GM18498 (cell line): ENCODE measurements around the gene RFXAP.
"Not testable (repeated sequence)": the region's sequence is repeated elsewhere in the genome, so short reads cannot be mapped to it uniquely, and the experiment has no call there.

Source experiments
- ATAC-seq: cut with Tn5 transposase; IDR thresholded peaks from one replicate; pipeline ENCODE4 v1.9.1; 2021; ENCODE audit warnings: mild to moderate bottlenecking, moderate library complexity; ENCODE audit not compliant: unreplicated experiment

Gene RFXAP, protein sequence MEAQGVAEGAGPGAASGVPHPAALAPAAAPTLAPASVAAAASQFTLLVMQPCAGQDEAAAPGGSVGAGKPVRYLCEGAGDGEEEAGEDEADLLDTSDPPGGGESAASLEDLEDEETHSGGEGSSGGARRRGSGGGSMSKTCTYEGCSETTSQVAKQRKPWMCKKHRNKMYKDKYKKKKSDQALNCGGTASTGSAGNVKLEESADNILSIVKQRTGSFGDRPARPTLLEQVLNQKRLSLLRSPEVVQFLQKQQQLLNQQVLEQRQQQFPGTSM

DNA sequence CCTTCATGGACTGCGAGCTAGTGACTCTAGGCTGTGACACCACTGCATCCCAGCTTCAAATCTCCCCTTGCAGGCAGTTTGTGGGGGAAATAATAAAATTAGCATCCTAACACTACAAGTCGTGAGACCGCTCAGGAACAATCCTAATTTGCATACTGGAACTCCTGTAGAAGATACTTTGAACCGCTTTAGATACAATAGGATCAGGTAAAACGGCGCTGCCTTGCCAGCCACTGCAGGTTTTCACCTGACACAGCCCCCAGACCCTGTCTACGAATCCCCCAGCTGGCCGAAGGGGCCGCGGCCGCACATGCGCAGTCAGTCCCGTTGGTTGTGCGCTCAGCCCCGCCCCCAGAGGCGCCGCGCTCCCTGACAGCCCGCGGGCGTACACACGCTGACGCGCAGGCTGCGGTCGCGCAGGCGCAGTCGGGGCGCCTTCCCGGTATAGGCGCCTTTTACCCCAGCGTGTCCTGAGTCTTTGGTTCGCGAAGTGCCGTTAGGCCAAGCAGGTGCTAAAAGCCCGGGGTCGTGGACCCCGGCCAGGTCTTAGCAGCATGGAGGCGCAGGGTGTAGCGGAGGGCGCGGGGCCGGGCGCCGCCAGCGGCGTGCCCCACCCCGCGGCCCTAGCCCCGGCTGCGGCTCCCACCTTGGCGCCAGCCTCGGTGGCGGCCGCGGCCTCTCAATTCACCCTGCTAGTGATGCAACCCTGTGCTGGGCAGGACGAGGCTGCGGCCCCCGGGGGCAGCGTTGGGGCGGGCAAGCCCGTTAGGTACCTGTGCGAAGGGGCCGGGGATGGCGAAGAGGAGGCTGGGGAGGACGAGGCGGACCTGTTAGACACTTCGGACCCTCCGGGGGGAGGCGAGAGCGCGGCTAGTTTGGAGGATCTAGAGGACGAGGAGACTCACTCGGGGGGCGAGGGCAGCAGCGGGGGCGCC lies at the start of gene RFXAP:
TSS of gene RFXAP (plus strand) at position 419 of the 935 bp plus-strand sequence. CDS start at position 555, 136 bp downstream.
- peak; percentile 90 for ATAC-seq

DNA sequence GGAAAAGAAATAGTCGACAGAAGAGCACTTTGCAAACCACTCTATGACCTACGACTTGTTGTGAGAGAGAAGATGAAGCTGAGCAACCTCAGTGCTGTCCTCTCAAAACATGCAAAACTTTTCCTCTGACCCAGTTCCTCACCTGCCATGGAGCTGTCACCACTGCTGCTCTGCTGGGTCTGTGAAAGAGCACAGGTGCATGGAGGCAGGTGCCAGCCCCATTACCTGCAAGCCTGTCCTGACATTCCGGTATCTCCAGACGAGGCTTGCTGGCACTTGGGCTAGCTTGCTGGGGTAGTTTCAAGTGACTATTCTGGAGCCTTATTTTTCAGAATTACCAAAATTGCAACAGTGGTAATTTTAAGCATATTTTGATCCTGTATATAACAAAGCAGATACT lies 49.5 kb upstream of the RFXAP start:
- ATAC-seq = no peak

DNA sequence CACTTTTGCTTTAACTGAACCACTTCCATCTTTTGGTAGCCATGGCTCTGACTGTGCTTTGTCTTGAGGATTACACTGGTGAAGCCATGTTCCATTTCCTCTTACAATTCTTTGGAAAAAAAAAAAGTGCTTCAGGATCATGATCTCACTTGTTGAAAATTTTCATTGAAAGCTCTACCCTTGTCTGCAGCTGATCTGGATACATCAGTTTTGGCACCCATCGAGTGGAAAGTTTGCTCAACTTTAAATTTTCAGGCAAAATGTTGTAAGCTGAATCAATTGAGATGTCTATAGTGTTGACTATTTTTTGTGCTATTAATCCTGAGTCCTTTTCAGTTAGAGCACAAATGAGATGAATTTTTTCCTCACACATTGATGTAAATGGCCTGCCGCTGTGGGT lies 48.3 kb upstream of the RFXAP start:
- ATAC-seq = no peak

DNA sequence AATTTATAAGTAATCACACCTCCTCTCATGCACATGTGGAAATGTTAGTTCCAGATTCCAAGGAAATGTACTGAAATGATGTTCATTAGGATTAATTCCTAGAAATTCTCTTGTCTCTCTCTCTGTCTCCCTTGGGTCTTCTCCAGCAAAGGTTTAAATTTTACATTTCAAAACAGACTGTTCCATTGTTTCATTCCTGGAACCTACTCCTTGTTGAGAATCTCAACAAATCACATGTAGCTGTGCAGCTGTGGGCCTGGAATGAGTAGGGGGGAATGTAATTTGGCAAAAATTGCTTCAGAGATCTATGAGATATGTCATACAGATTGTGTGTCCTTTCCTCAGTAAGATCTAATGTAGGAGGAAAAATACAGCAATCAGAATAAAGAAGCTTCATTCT lies 46.2 kb upstream of the RFXAP start:
- no peak for ATAC-seq

DNA sequence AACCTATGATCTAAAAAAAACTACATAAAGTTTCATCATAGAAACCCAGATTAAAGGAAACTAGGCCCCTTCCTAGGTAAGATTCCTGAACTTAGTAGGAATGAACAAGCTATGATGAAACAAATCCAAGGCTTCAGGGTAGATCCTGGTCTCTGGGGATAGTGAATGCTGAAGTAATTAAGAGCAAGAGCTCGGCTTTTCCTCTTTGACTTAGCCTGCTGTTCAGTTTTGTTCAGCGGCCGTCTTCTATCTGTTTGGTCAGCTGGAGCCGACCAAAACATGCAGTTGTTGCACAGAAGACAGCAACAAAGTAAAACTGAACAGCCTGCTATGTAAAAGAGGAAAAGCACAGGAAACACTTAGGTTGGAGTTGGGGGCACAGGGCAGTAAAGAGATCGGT lies 44.1 kb upstream of the RFXAP start:
- ATAC-seq = no peak

DNA sequence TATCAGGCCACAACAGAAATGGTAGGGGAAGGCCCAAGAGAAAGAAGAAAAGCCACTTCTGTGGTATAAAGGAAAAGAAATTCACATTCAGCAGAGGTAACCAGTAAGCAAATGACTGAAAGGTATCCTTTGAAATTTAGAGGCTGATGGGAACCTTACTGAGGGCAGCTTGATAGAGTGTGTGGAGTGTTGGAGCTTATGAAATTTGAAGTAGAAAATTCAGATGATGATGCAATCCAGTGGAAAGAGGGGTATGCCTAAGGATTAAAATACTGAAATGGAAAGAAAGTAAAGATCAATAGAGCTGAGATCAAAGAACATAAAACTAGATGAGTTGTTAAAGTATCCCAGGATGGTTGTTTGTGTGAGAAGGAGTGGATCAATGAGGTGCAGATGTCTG lies 42.8 kb upstream of the RFXAP start:
- no peak for ATAC-seq

DNA sequence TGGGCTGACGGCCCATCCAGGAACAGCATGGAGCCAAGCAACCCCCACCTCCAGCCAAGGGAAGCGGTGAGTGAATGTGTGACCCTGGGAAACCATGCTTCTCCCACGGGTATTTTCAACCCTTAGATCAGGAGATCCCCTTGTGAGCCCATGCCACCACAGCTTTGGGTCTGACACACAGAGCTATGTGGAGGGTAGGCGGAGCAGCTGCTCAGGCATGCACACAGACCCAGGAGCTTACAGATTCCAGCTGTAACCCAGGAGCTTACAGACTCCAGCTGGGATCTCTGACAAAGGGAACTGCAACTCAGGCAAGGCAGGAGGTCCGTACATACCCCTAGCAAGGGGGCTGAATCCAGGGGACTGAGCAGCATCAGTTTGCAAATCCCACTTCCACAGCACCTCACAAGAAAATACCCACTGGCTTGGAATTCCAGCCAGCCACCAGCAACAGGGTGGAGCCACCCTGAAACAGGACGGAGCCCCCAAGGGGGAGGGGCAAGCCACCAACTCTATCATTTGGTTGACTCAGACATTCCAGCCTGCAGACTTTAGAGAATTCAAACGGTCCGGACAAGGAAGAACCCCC lies 40.8 kb upstream of the RFXAP start:
- no peak for ATAC-seq

DNA sequence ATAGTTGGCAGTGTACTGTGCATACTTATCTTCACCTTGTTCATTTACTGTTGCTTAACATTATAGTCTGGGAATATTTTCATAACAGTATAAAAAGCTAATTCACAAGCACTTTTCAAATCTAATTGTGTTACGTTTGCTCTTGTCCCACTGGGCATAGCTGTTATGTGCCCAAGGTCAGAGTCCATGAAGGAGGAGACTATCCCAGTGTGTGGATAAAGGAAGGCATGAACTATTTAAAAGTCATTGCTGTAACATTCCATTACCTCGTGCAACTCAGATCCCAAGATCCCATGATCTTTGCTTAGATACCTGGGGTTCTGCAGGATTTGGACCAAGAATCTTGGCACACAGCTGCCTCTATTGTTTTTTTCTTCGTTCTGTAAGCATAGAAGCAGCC lies 35.1 kb upstream of the RFXAP start:
- ATAC-seq = no peak

DNA sequence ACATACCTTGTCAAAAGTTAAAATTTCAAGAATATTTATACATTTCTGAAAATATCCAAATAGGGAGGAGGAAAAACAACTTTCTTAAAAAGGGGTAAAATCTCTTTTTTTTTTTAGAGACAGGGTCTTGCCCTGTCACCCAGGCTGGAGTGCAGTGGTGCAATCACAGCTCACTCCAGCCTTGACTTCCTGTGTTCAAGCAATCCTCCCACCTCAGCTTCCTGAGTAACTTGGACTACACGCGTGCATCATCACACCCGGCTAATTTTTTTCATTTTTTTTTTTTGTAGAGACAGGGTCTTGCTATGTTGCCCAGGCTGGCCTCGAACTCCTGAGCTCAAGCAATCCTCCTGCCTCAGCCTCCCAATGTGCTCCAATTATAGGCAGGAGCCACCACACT lies 32.8 kb upstream of the RFXAP start:
- not testable (repeated sequence) for ATAC-seq

DNA sequence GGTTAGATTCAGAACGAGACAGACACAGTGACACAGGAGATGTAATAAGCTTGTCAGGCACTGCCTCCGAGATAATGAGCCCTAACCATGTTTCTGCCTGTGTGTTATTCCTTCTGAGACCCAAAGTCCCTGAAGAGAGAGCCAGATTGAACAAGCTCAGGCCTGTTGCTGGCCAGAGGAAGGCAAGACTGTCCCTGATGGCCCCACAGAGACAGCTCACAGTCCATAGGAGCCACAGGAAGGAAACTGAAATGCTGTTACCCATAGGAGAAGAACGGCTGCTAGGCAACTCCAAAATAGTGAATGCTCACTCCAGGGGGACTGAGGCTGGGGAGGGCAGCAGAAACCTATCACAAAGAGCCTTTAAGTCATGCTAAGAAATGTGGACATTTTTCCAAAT lies 31.8 kb upstream of the RFXAP start:
- no peak for ATAC-seq

DNA sequence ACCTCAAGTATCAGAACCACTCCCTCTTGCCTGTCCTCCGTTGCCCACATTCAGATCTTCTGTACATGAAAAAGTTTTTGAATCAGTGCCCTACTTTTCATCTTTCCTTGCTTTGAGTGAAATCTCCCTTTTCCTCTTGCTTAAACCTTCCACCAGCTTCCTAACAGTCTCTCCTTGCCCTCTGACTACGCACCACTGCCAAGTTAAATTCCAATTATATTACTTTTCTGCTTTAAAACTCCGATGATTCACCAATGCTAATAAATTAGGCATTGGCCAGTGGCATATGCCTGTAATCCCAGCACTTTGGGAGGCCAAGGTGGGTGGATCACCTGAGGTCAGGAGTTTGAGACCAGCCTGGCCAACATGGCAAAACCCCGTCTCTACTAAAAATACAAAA lies 30.7 kb upstream of the RFXAP start:
- no peak for ATAC-seq

DNA sequence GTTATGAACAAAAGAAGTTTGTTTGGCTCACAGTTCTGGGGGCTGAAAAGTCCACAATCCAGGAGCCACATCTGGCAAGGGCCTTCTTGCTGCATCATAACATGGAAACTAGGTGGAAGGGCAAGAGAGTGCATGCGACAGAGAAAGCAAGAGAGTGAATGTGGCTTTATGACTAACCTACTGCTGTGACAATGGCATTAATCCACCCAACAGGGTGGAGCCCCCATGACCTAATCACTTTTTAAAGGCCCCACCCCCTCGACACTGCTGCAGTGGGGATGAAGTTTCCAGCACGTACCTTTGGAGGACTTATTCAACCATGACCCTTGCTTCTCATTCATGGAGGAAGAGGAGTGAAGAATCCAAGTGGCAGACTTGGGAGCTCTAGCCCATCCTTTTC lies 30.0 kb upstream of the RFXAP start:
- ATAC-seq = no peak

DNA sequence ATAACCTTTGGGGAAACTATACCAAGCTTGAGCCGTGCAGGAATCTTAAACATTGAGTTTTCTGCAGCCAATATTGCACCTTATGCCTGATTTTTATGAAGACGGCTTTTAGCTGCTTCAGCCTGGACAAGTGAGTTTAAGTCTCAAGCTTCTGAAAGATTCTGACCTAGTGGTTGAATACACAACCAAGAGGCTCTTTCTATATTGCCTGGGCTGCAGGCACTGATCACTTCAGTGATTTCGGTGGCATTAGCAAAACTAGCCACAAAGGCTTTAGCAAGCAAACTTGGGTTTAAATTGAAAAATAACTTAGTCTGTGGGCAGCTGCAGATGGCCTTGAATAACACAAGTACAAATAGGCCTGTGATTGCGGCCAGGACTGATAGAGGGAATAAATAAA lies 29.3 kb upstream of the RFXAP start:
- ATAC-seq = no peak

DNA sequence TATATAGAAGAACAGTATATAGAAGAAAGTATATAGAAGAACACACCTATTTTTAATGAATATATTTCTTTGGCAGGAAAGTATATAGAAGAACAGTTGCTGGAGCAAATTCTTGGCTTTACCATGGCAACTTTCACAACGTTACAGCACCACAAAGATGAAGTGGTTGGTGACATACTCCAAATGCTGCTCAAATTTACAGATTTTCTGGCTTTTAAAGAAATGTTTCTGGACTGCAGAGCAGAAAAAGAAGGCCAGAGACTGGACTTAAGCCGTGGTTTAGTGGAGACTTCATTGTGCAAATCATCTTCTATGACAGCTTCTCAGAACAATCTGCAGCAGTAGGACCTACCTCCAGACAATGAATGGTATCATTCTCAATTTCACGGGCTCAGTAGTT lies 24.3 kb upstream of the RFXAP start:
- no peak for ATAC-seq

DNA sequence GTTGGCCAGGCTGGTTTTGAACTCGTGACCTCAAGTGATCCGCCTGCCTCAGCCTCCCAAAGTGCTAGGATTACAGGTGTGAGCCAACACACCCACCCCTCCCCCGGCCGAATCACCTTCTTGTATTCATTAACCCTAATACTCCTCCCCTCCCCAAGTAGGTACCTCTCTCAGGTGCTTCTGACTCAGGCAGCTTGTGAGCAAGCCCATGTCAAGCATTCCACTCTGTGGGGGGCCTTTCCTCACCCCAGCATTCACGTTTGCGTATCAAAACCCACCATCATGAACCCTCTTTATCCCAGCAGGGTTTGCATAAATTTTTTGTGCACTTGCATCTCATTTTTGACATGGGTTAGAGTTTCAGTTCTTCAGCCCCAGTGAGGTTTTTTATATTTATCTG lies 23.6 kb upstream of the RFXAP start:
- no peak for ATAC-seq

DNA sequence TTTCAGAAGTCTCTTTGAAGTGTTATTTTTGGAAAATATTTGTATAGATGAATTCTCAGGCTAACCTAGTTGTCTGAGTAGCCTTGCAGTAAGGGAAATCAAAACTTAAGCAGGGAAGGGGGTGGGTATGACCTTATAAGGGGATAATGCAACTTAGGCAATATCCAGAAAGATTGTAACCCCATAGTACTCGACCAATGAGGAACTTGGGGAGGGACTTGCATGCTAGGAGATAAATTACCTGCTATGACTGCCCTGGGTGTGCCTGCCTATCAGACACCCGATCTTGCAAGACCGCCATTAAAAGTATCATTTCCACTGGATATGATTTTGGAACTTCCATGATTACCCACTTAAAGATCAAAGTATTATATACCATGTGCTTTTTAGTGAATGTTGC lies 23.0 kb upstream of the RFXAP start:
- ATAC-seq = no peak

DNA sequence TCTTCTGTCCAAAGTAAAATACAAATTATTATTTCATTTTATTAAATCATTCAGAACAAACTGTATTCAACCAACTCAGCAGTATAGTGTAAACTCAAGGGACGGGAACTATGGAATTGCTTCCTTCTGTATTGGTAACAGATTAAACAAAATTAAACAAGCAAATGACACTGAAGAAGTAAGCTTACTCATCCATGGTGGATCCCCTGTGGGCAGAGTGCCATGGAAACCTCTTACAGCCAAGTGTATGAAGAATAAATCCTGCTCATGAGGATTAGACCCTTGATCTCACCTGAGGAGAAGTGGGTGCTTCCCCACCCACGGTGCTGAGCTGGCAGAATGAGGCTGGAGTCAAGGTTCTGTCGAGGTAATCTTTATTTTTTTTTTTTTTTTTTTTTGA lies 18.0 kb upstream of the RFXAP start:
- no peak for ATAC-seq

DNA sequence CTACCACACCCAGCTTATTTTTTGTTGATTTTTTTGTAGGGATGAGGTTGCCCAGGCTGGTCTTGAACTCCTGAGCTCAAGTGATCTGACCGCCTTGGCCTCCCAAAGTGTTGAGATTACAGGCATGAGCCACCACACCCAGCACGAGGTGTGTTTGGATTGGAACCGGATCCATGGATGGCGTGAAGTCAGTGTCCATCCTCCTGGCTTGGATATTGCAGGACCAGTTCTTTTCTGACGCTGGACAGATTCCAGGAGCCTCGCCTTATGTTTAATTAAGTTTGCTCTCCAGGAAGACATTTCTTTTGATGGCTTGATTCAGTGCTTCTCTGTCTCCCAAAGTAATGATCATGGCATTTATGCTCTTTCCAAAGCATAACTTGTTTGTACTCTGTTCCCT lies 14.4 kb upstream of the RFXAP start:
- no peak for ATAC-seq

DNA sequence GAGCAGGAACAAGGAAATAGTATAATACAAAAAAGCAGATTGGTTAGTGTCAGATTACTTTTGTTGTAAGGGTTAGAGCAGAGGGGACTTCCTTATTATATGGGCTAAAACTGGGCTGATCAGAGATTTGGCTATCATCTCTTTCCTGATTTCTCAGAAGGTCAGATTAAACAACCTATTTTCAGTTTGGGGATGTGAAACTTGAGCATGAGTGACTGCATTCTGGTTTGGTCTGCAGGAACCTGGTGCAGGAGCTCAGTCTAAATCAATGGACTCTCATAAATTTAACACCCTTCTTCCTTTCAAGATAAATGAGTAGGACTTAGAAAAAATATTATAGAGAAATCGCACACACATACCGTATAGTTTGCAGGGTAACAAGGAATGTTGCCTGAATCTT lies 12.9 kb upstream of the RFXAP start:
- ATAC-seq = peak; percentile 54

DNA sequence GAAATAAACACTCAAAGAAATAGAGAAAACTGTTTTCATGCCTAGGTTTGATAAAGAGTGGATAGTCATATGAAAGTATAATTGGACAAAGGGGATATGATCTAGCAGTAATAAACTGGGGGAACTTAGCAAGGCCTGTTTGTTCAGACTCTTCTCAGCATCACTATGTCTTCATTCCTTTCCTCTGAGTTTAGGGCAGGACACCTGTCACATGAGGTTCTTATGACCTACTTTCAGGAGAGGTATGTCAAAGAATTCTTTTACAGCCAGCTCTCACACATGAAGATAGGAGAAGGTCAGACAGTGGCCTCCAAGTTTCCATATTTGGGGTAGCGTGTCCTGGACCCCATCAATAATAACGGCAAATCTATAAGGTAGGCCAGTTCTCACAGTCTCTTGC lies 11.4 kb upstream of the RFXAP start:
- no peak for ATAC-seq

DNA sequence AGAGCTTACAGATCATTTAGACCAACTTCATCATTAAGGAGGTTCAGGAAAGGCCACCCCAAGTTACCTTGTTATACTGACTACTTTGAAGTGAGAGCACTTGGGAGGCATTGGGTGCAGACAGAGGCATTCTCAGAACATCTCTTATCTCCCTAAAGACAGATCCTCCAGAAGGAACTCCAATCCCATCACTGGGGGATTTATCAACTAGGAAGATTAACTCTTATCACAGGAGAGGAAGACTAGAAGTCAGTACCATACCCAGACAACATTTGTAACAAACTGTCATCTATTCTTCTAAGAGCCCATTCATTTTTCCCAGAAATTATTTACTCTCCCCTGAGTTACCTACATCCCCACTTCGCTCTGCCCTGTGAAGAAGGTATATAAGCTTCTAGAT lies 5.8 kb upstream of the RFXAP start:
- ATAC-seq = no peak

DNA sequence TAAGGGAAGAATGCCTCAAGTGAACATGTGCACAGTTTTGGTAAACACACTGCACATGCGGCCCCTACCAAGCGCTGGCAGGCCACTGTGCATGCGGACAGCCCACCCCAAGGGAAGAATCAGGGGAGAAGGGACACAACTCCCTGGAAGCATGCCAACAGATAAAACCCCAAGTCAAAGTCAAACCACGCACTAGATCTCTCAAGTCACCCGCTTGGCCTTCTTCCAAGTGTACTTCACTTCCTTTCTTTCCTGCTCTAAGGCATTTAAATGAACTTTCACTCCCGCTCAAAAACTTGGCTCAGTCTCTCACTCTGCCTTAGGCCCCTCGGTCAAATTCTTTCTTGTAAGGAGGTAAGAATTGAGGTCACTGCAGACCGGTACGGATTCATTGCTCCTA lies 4.6 kb upstream of the RFXAP start:
- no peak for ATAC-seq
